Anterior cingulate cortex (tissue), 58 donors: ENCODE data around the gene FBXO44.

Experiments
- DNase-seq, 58 donors: peaks; one replicate each; lab custom pipeline; 2025; lab: John Stamatoyannopoulos, UW

The FBXO44 gene

DNA sequence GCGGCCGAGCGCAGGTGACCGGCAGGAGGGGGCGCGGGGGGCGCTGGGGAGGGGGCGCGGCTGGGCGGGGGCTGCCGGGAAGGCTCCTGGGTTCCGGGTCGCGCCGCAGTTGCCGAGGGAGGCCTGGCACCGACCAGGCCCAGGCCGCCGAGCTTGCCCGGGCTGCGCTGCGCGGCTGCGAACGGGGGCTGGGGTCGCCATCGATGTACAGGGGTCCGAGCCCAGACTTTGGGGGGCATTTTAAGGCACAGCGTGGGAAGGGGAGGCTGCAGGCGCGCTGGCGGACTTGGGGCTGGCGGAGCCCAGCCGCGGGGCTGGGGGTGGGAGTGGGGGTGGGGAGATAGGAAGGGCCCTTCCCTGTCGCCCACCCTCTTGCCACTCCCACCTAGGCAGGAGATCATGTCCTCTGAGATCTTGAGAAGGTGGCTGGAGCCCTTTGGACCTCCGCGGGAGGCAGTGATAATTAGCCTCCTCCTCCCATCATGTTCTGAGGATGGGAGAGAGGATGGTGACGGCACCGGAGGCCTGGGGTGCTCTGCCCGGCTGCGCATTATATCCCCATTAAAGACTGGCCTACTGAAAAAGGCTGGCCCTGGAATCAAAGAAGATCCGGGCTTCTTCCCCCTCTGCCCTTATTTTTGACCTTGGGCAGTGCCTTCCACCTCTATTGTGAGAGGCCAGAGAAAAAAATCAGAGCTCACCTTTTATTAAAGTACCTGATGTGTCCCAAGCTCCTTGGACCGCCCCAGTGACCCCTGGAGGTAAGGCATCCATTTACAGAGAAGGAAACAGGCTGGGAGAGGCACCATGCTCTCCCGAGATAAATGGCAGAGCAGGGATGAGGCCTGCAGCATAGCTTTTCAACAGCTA, 497 bp downstream of the FBXO44 start:
- DNase-seq, result peak in 3 of 58 donors; percentile 29 to 62 (median 44)

DNA sequence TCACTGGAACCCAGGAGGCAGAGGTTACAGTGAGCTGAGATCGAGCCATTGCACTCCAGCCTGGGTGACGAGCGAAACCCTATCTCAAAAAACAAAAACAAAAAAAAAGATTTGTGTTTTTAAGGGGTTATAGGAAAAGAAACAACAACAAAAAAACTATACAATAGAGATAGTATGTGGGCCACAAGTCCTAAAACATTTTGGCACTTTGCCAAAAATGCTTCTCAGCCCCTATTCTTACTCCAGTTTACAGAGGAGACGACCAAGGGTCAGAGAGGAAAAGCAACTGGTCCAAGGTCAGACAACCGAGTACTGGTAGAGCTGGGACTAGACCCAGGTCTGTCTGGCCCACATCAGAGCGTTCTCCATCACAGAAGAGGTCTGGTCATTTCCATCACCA, 3.0 kb downstream of the FBXO44 start:
- no peak for DNase-seq

DNA sequence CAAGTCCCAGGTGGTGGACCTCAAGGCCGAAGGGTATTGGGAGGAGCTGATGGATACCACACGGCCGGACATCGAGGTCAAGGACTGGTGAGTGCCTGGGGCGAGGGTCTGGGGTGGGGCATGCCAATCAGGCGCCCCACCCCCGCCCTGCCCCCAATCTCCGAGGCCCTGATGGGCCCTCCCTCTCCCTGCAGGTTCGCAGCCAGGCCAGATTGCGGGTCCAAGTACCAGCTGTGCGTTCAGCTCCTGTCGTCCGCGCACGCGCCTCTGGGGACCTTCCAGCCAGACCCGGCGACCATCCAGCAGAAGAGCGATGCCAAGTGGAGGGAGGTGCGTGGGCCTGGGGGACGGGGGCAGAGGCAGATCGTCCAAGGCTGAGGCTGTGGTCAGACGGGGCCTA, 3.9 kb downstream of the FBXO44 start:
- DNase-seq, result no peak

DNA sequence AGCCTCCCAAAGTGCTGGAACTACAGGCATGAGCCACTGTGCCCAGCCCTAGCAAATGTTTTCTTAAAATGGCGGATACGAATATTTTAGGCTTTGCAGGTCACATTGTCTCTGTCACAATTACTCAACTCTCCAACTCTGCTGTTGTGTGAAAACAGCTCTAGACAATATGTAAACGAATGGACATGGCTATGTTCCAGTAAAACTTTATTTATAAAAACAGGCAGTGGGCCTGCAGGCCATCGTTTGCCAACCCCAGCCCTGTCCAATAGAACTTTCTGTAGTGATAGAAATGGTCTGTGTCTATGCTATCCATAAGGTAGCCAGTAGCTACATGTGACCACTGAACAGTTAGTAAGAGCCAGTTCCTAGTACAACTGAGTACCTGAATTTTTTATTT, 5.1 kb downstream of the FBXO44 start:
- DNase-seq, result no peak

DNA sequence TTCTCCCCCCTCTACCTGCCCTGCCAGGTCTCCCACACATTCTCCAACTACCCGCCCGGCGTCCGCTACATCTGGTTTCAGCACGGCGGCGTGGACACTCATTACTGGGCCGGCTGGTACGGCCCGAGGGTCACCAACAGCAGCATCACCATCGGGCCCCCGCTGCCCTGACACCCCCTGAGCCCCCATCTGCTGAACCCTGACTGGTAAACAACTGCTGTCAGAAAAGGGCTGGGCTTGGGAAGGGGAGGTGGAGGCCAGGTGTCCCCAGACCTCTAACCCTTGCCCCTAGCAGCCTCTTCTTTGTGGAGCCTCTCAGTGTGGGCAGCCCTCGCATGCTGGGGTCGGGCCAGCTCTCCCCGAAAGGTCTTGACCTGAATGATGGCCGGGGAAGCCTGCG, 6.4 kb downstream of the FBXO44 start:
- DNase-seq, result no peak

DNA sequence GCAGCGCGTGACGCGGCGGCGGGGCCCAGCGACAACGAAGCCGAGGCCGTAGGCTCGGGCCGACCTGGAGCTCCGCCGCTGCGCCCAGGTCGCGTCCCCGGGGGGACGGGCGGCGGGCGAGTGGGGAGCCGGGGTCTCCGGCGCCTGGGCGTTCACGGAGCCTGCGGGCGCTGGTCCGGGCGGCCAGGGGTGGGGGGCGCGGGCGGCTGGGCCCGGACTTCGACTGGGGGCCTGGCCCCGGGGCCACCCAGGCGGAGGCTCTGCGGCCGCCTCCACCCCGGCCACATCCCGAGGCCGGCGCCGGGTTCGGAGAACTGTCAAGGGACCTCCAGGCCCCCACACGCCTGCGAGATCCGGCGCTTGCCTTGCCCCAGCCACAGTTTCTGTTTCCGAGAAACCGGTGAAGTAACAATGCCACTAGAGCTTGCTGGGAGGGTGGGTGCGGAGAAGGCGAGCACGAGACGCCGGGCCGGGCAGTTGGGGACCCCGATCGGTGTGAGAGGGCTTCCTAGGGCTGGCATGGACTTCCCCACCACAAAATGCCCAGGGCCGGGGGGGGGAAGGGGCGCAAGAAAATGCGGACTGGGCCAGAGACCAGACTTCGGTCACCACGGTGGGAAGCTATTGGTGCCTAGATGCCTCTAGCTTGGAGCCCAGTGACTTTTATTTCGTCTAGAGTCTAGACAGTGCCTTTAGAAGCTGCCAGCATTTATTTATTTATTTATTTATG, 9.8 kb downstream of the FBXO44 start:
- peak in 13 of 58 donors; percentile 14 to 34 (median 25) for DNase-seq

DNA sequence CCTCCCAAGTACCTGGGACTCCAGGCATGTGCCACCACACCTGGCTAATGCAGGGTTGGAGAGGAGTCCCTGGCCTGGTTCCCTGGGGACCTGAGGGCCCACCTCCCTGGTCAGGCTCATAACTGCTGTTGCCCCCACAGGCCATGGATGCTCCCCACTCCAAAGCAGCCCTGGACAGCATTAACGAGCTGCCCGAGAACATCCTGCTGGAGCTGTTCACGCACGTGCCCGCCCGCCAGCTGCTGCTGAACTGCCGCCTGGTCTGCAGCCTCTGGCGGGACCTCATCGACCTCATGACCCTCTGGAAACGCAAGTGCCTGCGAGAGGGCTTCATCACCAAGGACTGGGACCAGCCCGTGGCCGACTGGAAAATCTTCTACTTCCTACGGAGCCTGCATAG, 13.8 kb downstream of the FBXO44 start:
- DNase-seq, result no peak

DNA sequence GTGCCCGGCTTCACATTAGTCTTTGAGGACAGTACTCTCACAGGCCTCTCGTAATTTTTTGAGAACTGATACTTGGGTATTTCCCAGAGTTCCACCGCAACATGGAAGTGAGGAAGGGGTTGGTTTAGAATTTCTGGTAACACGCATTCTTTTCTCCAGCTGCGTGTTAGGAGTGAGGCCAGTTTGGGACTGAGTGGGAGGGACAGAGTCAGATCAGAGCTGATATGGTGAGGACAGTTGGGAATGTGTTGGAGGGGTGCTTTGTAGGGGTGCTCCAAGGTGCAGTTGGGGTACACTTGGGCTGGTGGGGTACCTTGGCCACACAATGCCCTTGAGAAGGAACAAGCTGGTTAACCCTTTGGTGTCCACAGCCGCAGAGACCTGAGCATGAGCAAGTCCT, 16.1 kb downstream of the FBXO44 start:
- DNase-seq, result no peak

DNA sequence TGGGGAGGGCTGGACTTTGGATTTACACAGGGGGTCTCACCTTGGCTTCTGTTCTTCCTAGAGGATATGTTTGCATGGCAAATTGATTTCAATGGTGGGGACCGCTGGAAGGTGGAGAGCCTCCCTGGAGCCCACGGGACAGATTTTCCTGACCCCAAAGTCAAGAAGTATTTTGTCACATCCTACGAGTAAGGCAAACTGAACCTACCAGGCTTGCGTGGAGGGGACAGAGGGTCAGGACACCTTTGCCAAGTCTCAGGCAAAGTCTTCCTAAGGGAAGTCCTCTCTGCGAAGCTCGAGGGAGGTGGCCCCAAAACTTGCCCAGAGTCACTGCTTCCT, 16.5 kb downstream of the FBXO44 start:
- no peak for DNase-seq

DNA sequence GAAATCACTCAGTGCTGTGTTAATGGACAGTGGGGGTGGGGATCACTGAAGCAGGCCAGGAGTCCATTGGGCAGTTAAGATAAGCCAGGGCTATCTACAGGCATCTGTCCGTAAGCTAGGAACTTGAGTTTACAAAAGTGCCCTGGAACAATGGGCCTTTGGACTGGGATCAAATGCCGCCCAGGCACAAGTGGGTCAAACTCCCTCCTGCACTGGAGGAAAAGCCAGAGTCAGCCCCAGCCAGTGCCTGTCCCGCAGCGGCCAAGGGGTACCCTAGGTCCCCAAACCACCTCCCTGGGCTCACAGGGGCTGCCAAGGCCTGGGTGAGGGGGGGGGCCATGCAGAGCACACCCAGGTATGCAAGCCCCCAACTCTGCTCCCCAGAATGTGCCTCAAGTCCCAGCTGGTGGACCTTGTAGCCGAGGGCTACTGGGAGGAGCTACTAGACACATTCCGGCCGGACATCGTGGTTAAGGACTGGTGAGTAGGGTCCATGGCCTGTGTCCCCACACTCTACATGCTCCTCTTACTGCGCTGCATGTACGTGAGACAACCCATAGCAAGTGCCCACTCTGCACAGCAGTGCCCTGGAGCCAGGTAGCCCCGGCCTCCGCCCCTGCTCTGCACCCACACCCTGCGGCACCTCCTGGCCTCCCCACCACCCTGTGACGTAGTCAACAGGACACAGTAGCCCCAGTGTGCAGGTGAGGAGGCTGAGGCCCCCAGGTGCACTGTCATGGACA, 17.0 kb downstream of the FBXO44 start:
- no peak for DNase-seq

DNA sequence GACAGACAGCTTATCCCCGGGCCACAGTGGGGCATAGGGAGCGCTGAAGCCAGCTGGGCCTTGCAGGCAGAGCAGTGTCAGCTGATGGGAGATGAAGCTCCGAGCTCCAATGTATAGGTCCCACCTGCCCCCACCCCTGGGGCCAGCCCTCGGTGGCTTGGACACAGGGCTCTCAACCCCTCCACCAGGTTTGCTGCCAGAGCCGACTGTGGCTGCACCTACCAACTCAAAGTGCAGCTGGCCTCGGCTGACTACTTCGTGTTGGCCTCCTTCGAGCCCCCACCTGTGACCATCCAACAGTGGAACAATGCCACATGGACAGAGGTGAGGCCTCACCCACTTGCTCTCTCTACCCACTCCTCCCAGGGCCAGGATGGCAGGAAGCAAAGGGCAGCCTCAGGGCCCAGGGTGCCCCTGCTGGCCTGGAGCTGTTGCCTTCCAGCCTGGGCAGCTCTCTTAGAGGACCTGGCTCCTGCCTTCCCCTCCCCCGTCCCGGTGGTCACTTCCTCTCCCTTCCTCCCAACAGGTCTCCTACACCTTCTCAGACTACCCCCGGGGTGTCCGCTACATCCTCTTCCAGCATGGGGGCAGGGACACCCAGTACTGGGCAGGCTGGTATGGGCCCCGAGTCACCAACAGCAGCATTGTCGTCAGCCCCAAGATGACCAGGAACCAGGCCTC, 18.6 kb downstream of the FBXO44 start:
- no peak for DNase-seq

DNA sequence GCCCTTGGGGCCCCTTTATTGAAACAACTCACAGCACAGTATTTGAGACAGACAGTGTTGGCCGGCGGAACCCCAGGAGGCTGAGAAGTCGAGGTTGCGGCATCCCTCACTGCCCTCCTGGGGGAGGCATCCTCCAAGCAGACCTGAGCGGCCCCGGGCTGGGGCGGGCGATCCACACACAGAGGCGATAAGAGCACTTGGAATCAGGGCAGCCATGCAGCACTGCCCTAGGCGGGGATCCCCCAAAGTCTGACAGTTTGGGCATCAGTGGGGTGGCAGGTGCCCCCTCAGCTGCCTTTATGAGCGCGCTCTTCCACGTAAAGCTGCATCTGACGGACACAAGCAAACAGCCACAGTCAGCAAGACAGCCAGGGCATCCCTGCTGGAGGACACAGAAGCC, 19.8 kb downstream of the FBXO44 start:
- no peak for DNase-seq

DNA sequence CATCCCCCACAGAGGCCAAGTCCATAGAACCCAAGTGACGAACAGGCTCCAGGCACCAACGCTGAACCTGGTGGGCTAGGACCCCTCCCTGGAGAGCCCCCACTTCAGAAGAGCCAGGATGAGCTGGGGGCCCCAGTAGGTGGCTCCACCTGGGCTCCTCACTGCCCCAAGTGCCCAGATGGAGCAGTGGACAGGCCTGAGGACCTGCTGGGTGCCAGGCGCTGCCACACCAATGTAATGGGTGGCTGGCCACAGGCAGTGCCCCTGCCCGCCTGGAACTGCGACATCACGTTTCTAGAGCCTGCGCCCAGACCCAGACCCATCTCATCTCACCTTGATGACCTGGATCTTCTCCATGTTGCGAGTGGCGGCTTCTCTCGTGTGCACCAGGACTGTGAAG, 20.6 kb downstream of the FBXO44 start:
- DNase-seq, result no peak

DNA sequence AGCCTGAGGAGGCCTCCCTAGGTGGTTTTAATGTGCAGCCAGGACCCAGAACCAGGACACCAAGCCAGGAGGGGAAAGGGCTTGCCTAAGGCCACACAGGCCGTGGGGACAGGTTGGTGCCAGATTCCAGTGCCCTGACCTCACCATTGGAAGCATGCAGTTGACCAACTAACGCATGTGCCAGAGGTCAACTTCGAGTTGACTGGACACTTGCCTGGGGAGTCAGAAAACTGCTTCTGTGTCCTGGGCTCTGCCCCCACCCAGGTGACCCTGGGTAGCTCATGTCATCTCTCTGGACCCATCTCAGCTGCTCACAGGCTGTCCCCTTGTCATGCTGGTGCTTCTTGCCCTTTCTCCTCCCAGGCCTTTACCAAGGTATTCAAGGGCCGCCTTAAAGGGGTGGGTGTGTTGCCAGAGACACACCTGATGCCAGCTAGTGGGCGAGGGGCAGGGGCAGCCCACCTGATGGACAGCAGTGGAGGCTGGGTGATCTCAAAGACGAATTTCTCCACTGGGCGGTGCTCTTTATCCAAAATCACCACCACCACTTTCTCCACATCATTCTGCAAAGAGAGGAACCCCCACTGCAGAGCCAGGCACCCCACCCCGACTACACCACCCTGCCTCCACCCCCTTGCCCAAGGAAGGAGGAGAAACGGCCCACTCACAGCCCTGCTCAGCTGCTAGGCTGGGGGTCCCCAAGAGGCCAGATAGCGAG, 21.9 kb downstream of the FBXO44 start:
- no peak for DNase-seq

DNA sequence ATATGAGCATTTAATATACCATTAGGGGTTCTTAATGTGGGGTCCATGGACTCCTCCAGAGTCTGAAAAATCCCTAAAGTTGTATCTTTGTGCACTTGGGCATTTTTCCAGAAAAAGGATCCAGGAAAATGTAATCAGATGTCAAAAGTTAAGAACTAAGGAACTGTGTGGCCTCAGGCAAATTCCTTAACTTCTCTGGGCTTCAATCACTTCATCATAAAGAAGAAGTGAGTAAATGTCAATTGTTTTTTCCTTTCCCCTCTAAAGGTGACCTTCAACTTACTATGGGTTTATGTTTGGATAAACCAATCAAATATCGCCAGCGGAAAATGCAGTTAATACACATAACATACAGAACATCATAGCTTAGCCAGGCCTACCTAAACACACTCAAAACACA, 23.8 kb downstream of the FBXO44 start:
- no peak for DNase-seq

DNA sequence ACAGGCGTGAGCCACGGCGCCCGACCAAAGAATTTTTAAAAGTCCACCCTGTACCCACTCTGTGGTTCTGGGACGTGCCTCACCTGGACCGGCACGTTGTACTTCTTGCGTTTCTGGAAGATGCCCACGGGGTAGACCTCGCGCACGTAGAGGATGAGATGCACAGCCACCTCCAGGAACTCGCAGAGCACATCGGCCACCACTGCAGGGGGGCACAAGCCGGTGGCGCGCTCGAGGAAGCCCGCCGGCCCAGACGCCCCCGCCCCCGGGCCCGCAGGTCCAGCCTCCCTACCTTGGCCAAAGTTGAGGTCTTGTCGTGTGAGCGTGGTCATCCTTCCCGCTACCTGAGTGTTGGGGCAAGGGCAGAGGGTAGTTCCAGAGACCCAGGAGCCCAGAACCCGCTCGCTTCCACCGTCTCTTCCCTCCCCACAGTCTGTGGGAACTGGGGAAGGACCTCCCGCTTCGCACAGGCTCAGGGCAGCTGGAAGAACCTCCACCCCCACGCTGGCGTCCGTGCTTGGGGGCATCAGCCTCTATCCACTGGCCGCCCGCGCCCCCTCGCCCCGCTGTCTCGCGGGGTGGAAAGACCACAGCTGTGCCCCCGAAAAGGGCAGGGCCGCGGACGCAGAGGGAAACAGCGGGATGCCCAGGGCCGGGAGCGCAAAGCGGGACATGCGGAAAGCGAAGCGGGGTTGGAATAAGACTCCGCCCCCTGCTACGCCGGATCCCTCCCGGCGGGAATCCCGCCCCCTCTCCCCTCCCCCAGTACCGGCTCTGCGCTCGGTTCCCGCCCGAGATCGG, 25.8 kb downstream of the FBXO44 start:
- DNase-seq, result peak in 3 of 58 donors; percentile 47 to 60 (median 53)

DNA sequence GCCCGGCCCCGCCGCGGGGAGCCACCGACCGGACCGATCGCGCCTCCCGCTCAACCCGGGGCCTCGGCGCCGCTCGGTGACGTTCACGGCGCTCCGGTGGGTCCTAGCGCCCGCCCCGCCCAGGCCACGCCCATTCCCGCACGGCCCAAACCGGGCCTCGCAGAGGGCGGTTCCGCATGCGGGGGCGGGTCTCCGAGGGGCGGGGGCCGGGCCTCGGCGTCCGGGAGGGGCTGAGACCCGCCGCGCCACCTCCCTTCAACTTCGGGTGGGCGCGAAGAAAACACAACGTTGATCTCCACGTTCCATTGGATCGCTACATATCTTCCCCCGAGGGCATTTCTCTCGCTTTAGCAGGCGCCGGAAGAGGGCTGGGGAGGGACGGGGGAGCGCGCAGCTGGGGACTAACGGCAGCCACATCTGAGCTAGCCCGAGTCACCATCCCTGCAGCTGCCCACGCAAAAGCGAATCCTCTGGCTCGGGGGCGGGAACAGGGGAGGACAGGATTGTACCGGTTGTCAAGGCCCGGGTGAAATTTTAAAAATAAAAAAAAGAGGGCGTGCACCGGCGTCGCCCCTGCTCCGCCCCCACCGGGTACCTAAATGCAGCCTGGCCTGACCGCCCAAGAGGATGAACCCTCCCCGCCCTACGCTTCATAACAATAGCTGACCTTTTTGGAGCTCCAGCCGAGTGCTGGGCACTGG, 26.5 kb downstream of the FBXO44 start, which contains the start of gene MAD2L2:
TSS of gene MAD2L2 (minus strand) at position 78 of the 701 bp plus-strand sequence. CDS start 547 bp downstream, outside the sequence.
- DNase-seq, result peak in 56 of 58 donors; percentile 22 to 90 (median 80)

DNA sequence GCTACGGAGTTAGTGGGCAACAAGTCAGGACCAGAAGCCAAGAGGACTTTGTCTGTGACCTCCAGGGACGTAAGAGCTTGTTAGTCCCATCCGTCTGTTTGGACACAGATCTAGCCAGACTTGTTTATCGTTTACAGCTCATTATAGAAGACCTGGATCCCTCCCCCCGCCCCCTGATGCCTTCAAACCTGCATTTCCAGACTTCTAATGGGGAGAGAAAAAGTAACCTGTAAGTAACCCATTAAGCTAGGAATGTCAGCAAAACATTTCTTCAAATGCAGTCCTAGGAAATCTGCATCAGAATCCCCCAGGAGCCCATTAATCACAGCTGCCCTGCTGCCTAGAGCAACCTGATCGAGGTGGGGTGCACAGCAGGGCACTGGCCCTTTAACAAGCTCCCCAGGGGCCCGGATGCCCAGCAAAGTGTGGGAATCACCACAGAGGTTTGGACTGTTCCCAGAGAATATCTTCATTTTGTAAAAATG, 27.7 kb downstream of the FBXO44 start:
- no peak for DNase-seq
